Neural progenitor cell (in vitro differentiated cells): ENCODE measurements around the gene XPNPEP2.

Experiments used
- EZH2 ChIP-seq: fragments of 200-600 bp; sonication (generic); IDR thresholded peaks from 2 replicates; pipeline ENCODE4 v1.6.1; 2017; ENCODE audit warnings: antibody characterized with exemption, mild to moderate bottlenecking, moderate library complexity
- EZH2phosphoT487 ChIP-seq: fragments of 200-600 bp; sonication (generic); IDR thresholded peaks from 2 replicates; pipeline ENCODE4 v1.6.1; 2017; ENCODE audit warnings: antibody characterized with exemption

DNA sequence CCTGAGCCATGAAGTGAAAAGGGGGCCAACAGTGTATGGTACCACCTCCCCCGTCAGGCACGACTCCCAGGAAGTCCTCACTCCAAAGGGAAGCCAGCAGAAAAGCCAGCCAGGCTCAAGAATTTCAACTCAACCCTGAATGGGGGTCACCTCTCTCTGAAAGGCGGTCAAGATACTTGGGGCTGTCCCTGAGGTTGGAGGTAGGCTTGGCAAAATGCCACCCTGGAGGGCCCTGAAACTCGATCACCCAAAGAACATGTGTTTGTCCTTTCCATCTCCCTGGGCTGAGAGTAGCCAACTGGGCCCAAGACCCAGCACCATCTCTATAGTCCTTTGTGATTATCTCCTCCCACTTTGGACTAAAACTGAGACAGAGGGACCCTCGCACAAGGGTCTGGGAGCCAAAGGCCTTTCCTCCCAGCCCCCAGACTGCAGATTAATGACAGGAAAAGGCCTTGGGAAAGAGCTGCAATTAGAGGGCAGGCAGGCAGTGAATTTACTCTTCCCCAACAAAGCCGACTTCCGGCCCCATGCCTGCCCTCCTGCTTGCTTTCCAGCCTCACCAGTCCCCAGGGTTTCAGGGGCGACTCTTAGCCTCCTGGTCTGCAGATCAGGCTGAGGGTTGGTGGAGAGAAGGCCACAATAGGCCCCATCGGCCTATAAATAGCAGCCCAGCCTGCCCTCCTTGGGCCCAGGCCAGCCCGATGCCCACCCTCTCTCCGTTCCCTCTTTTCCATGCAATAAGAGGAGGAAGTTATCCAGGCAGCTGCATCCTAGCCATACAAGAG lies 46.6 kb downstream of the XPNPEP2 start:
- no peak for TF ChIP-seq EZH2phosphoT487
- TF ChIP-seq EZH2, result no peak
